OCI-LY1 (cell line): Measurements from ENCODE around the gene NAV2.
A peak's percentile ranks its signal among the peaks of the same experiment; 100 is the strongest.

ENCODE experiments used
- H2AFZ ChIP-seq: fragments of 200-600 bp; sonication (generic), shearing (Covaris generic); 2 replicates; pipeline ENCODE4 v1.6.0; 2014; ENCODE audit warnings: antibody characterized with exemption, mild to moderate bottlenecking, low read length
- H3F3A ChIP-seq: fragments of 200-600 bp; sonication (generic), shearing (Covaris generic); 2 replicates; pipeline ENCODE4 v1.6.0; 2014; ENCODE audit warnings: mild to moderate bottlenecking, antibody characterized with exemption, low read length, moderate library complexity; ENCODE audit not compliant: insufficient read depth
- H3K27ac ChIP-seq: fragments of 200-600 bp; sonication (generic); 2 replicates; pipeline ENCODE4 v1.5.1; 2014; ENCODE audit warnings: low read length, mixed run types, mild to moderate bottlenecking, low read depth; ENCODE audit not compliant: poor library complexity, severe bottlenecking
- H3K27me3 ChIP-seq: fragments of 200-600 bp; sonication (generic); 2 replicates; pipeline ENCODE4 v1.6.0; 2014; ENCODE audit warnings: antibody characterized with exemption, mild to moderate bottlenecking, low read length, moderate library complexity; ENCODE audit not compliant: insufficient read depth
- H3K36me3 ChIP-seq: fragments of 200-600 bp; sonication (generic); 2 replicates; pipeline ENCODE4 v1.6.1; 2014; ENCODE audit warnings: mild to moderate bottlenecking, antibody characterized with exemption, low read length, moderate library complexity, mixed read lengths; ENCODE audit not compliant: insufficient read depth
- H3K4me1 ChIP-seq: fragments of 200-600 bp; sonication (generic); 2 replicates; pipeline ENCODE4 v1.5.1; 2014; ENCODE audit warnings: mild to moderate bottlenecking, low read length, moderate library complexity; ENCODE audit not compliant: insufficient read depth, severe bottlenecking
- H3K4me2 ChIP-seq: fragments of 200-600 bp; sonication (generic), shearing (Covaris generic); 2 replicates; pipeline ENCODE4 v1.6.1; 2014; ENCODE audit warnings: low read length
- H3K4me3 ChIP-seq: fragments of 200-600 bp; sonication (generic); 2 replicates; pipeline ENCODE4 v1.5.1; 2014; ENCODE audit warnings: low read length, low read depth, mild to moderate bottlenecking, mixed read lengths; ENCODE audit not compliant: poor library complexity, severe bottlenecking
- H3K79me2 ChIP-seq: fragments of 200-600 bp; shearing (Covaris generic); 2 replicates; pipeline ENCODE4 v1.6.1; 2016; ENCODE audit warnings: mixed run types, low read length, mixed read lengths; ENCODE audit not compliant: insufficient read depth
- H3K9ac ChIP-seq: fragments of 200-600 bp; sonication (generic), shearing (Covaris generic); 2 replicates; pipeline ENCODE4 v1.6.1; 2014; ENCODE audit warnings: mild to moderate bottlenecking, low read length, mixed read lengths
- H3K9me2 ChIP-seq: fragments of 200-600 bp; sonication (generic), shearing (Covaris generic); 2 replicates; pipeline ENCODE4 v1.6.1; 2014; ENCODE audit warnings: low read depth, mild to moderate bottlenecking, low read length, mixed read lengths
- H3K9me3 ChIP-seq: fragments of 200-600 bp; shearing (Covaris generic); 2 replicates; pipeline ENCODE4 v1.6.1; 2014; ENCODE audit warnings: low read length, mixed read lengths
- H4K20me1 ChIP-seq: fragments of 200-600 bp; sonication (generic), shearing (Covaris generic); 2 replicates; pipeline ENCODE4 v1.6.0; 2016; ENCODE audit warnings: mild to moderate bottlenecking, low read length; ENCODE audit not compliant: insufficient read depth
- CTCF ChIP-seq: fragments of 200-600 bp; sonication (generic), shearing (Covaris generic); IDR thresholded peaks from 2 replicates; pipeline ENCODE4 v1.5.1; 2017; ENCODE audit warnings: mild to moderate bottlenecking, antibody characterized with exemption, low read length, moderate library complexity, mixed read lengths
- EZH2 ChIP-seq: fragments of 200-600 bp; sonication (generic), shearing (Covaris generic); IDR thresholded peaks from 2 replicates; pipeline ENCODE4 v1.8.0; 2017; ENCODE audit warnings: borderline replicate concordance, mixed run types, mild to moderate bottlenecking, antibody characterized with exemption, low read length, moderate library complexity, mixed read lengths

Gene NAV2

GRCh38 chr11:19903620-19904069 lies 191.0 kb downstream of the NAV2 start:
- Histone ChIP-seq H3K9me3 (no peaks in the 10 kb centered on the region), H3K9ac (no peak overlapping the region), H3F3A (no peaks in the 10 kb centered on the region), H3K9me2 (no peaks in the 10 kb centered on the region), H3K79me2 (no peaks in the 10 kb centered on the region), H3K4me1 (no peaks in the 10 kb centered on the region), H2AFZ (no peak overlapping the region), H3K27me3 (no peaks in the 10 kb centered on the region), H3K27ac (no peak overlapping the region), H3K4me3 (no peak overlapping the region), H3K36me3 (no peaks in the 10 kb centered on the region), H3K4me2 (no peak overlapping the region), H4K20me1 (no peaks in the 10 kb centered on the region)
- no peak for TF ChIP-seq EZH2
- peak; percentile 73 for TF ChIP-seq CTCF

GRCh38 chr11:19905280-19905853 lies 192.7 kb downstream of the NAV2 start:
- Histone ChIP-seq H3K4me2 (no peak overlapping the region), H3F3A (no peaks in the 10 kb centered on the region), H3K9me3 (no peaks in the 10 kb centered on the region), H3K4me3 (no peak overlapping the region), H3K27me3 (no peaks in the 10 kb centered on the region), H3K79me2 (no peaks in the 10 kb centered on the region), H4K20me1 (no peaks in the 10 kb centered on the region), H3K36me3 (no peaks in the 10 kb centered on the region), H2AFZ (no peak overlapping the region), H3K9ac (no peak overlapping the region), H3K9me2 (no peaks in the 10 kb centered on the region), H3K27ac (no peak overlapping the region), H3K4me1 (no peaks in the 10 kb centered on the region)
- TF ChIP-seq EZH2: no peak
- peak; percentile 59 for TF ChIP-seq CTCF

- H3K27ac ChIP-seq: no peak overlapping the region
- no peaks in the 10 kb centered on the region for H3K36me3 ChIP-seq
- no peaks in the 10 kb centered on the region for H3K9me3 ChIP-seq
- no peaks in the 10 kb centered on the region for H3K27me3 ChIP-seq
- no peaks in the 10 kb centered on the region for H3K9me2 ChIP-seq
- H4K20me1 ChIP-seq: no peaks in the 10 kb centered on the region
- H3K4me3 ChIP-seq: no peak overlapping the region
- H3K9ac ChIP-seq: no peak overlapping the region
- no peaks in the 10 kb centered on the region for H3F3A ChIP-seq
- no peak overlapping the region for H2AFZ ChIP-seq
- no peak overlapping the region for H3K4me2 ChIP-seq
- TF ChIP-seq CTCF: no peak
- no peak for TF ChIP-seq EZH2
- no peaks in the 10 kb centered on the region for H3K79me2 ChIP-seq
- H3K4me1 ChIP-seq: no peaks in the 10 kb centered on the region
These were observed 193.5 kb downstream of the NAV2 start for GRCh38 chr11:19906126-19906525.
